H1 (cell line): ENCODE data around the gene PLN. TPM values are rescaled to one million over a fixed set of nuclear protein-coding genes. Genes with fewer than 3 reads are reported as not detected.

ENCODE experiments used
- CTCF ChIA-PET: fragments of 300-600 bp; sonication (Branson Sonifier 250); formaldehyde crosslinking; loops from one replicate; lab custom pipeline; 2021; ENCODE audit not compliant: partially characterized antibody; lab: Charles Lee
- POLR2A ChIA-PET: fragments of 300-600 bp; sonication (Branson Sonifier 250); formaldehyde crosslinking; loops from one replicate; lab custom pipeline; 2021; ENCODE audit warnings: inconsistent platforms; ENCODE audit not compliant: partially characterized antibody; lab: Charles Lee
- DNase-seq, 2 experiments: peaks; one replicate each; pipeline versions ENCODE4 v3.0.0 to v3.0.0-alpha.2; 2010 to 2022; ENCODE audit warnings: low spot score in 2 of 2, low read depth in 1 of 2, mixed read lengths in 1 of 2
- FAIRE-seq: peaks from 2 replicates; lab custom pipeline; 2011; peaks lifted over from hg19 to GRCh38; lab: Jason Lieb, UNC
- H2AFZ ChIP-seq: 2 replicates; pipeline ENCODE4 v1.8.1; 2012; ENCODE audit warnings: low read length, inconsistent platforms
- H2AK5ac ChIP-seq: 2 replicates; pipeline ENCODE4 v1.6.1; 2013; ENCODE audit warnings: low read depth, low read length
- H2BK120ac ChIP-seq: replicated peaks from 2 replicates; pipeline ENCODE3; 2013; ENCODE audit warnings: low read depth, low read length, inconsistent platforms
- H2BK12ac ChIP-seq: 2 replicates; pipeline ENCODE4 v1.6.1; 2013; ENCODE audit warnings: low read depth, low read length
- H2BK15ac ChIP-seq: 2 replicates; pipeline ENCODE4 v1.6.1; 2013; ENCODE audit warnings: low read length
- H2BK20ac ChIP-seq: 2 replicates; pipeline ENCODE4 v1.6.1; 2013; ENCODE audit warnings: low read length
- H2BK5ac ChIP-seq: 2 replicates; pipeline ENCODE4 v1.6.1; 2013; ENCODE audit warnings: low read depth, low read length
- H3K14ac ChIP-seq: 2 replicates; pipeline ENCODE4 v1.6.1; 2013; ENCODE audit warnings: inconsistent platforms; ENCODE audit not compliant: insufficient read length
- H3K18ac ChIP-seq: 2 replicates; pipeline ENCODE4 v1.6.1; 2013; ENCODE audit warnings: low read length; ENCODE audit errors: extremely low read depth
- H3K23ac ChIP-seq: 2 replicates; pipeline ENCODE4 v1.6.1; 2013; ENCODE audit warnings: inconsistent platforms; ENCODE audit not compliant: insufficient read length
- H3K23me2 ChIP-seq: 2 replicates; pipeline ENCODE4 v1.6.1; 2013; ENCODE audit warnings: low read depth, low read length
- H3K27ac ChIP-seq: 2 replicates; pipeline ENCODE4 v1.6.1; 2011; ENCODE audit warnings: low read depth, low read length, inconsistent platforms
- H3K27me3 ChIP-seq, 4 experiments: replicated peaks in 1 of 4; 1 replicate in 1 of 4; 2 replicates in 3 of 4; pipeline versions ENCODE4 v1.6.1 to v1.8.1; 2011 to 2013; ENCODE audit warnings: low read length in 3 of 4, mild to moderate bottlenecking in 3 of 4, inconsistent platforms in 2 of 4, mixed read lengths in 2 of 4, moderate library complexity in 1 of 4; ENCODE audit not compliant: control insufficient read depth in 3 of 4, insufficient read depth in 3 of 4; ENCODE audit errors: extremely low read depth in 1 of 4
- H3K36me3 ChIP-seq, 4 experiments: 2 replicates each; pipeline versions ENCODE4 v1.6.1 to v1.8.1; 2011 to 2013; ENCODE audit warnings: mild to moderate bottlenecking in 4 of 4, low read length in 3 of 4, moderate library complexity in 2 of 4, control low read depth in 1 of 4, inconsistent platforms in 1 of 4; ENCODE audit not compliant: insufficient read depth in 4 of 4, control insufficient read depth in 2 of 4
- H3K4ac ChIP-seq: replicated peaks from 2 replicates; pipeline ENCODE3; 2013; ENCODE audit warnings: low read length, low read depth, mixed read lengths, inconsistent platforms; ENCODE audit not compliant: insufficient read length
- H3K4me1 ChIP-seq, 4 experiments: replicated peaks in 1 of 4; 1 replicate in 1 of 4; 2 replicates in 3 of 4; pipeline versions ENCODE4 v1.6.1 to v1.8.1; 2011 to 2013; ENCODE audit warnings: low read length in 3 of 4, inconsistent platforms in 2 of 4, mixed read lengths in 1 of 4; ENCODE audit not compliant: insufficient read depth in 4 of 4, control insufficient read depth in 3 of 4
- H3K4me2 ChIP-seq, 2 experiments: 2 replicates each; pipeline versions ENCODE4 v1.6.1 to v1.8.1; 2011 to 2013; ENCODE audit warnings: low read depth in 2 of 2, low read length in 2 of 2, control low read depth in 1 of 2, inconsistent platforms in 1 of 2, mild to moderate bottlenecking in 1 of 2; ENCODE audit not compliant: insufficient read depth in 1 of 2
- H3K4me3 ChIP-seq, 4 experiments: fragments of 200-600, 300-600 bp in 1 of 4; sonication (generic), shearing (Covaris generic), sonication (Bioruptor Twin) in 1 of 4; 2 replicates each; pipeline versions ENCODE4 v1.5.1 to v1.8.1; 2011 to 2016; ENCODE audit warnings: low read length in 4 of 4, low read depth in 3 of 4, control low read depth in 2 of 4, inconsistent platforms in 2 of 4, mild to moderate bottlenecking in 2 of 4, mixed read lengths in 1 of 4, moderate library complexity in 1 of 4; ENCODE audit not compliant: insufficient read depth in 2 of 4; ENCODE audit errors: extremely low read depth in 1 of 4
- H3K56ac ChIP-seq: replicated peaks from 2 replicates; pipeline ENCODE3; 2013; ENCODE audit warnings: low read depth, mild to moderate bottlenecking, mixed read lengths, low read length, inconsistent platforms; ENCODE audit not compliant: insufficient read length
- H3K79me1 ChIP-seq: 2 replicates; pipeline ENCODE4 v1.6.1; 2013; ENCODE audit warnings: low read depth, low read length, control low read depth
- H3K79me2 ChIP-seq, 2 experiments: 2 replicates each; pipeline versions ENCODE4 v1.6.1 to v1.8.1; 2012 to 2013; ENCODE audit warnings: low read length in 2 of 2, mild to moderate bottlenecking in 2 of 2, inconsistent platforms in 1 of 2; ENCODE audit not compliant: insufficient read depth in 2 of 2, control insufficient read depth in 1 of 2
- H3K9ac ChIP-seq, 4 experiments: replicated peaks in 1 of 4; 1 replicate in 1 of 4; 2 replicates in 3 of 4; pipeline versions ENCODE4 v1.6.1 to v1.8.1; 2011 to 2013; ENCODE audit warnings: low read depth in 3 of 4, low read length in 3 of 4, control low read depth in 2 of 4, mild to moderate bottlenecking in 2 of 4, moderate library complexity in 2 of 4, inconsistent platforms in 1 of 4; ENCODE audit errors: extremely low read depth in 1 of 4
- H3K9me3 ChIP-seq, 2 experiments: 2 replicates each; pipeline versions ENCODE4 v1.6.1 to v1.8.1; 2012 to 2013; ENCODE audit warnings: mild to moderate bottlenecking in 2 of 2, moderate library complexity in 2 of 2, control low read depth in 1 of 2, inconsistent platforms in 1 of 2, low read depth in 1 of 2, low read length in 1 of 2, mixed read lengths in 1 of 2; ENCODE audit not compliant: insufficient read depth in 2 of 2
- H4K20me1 ChIP-seq, 2 experiments: replicated peaks in 1 of 2; 2 replicates each; pipeline versions ENCODE3 to v1.8.1; 2011 to 2013; ENCODE audit warnings: inconsistent platforms in 2 of 2, low read length in 2 of 2, mild to moderate bottlenecking in 1 of 2; ENCODE audit not compliant: insufficient read depth in 2 of 2, control insufficient read depth in 1 of 2
- H4K5ac ChIP-seq: 2 replicates; pipeline ENCODE4 v1.6.1; 2013; ENCODE audit warnings: low read length, low read depth, mixed read lengths, inconsistent platforms; ENCODE audit not compliant: insufficient read length
- H4K8ac ChIP-seq: 2 replicates; pipeline ENCODE4 v1.8.0; 2013; ENCODE audit warnings: mild to moderate bottlenecking, moderate library complexity, low read length, inconsistent platforms; ENCODE audit not compliant: insufficient read depth; ENCODE audit errors: extremely low read depth
- H4K91ac ChIP-seq: replicated peaks from 2 replicates; pipeline ENCODE3; 2013; ENCODE audit warnings: low read length, mixed read lengths, inconsistent platforms; ENCODE audit not compliant: insufficient read length
- ATF3 ChIP-seq: IDR thresholded peaks from 2 replicates; pipeline ENCODE4 v1.6.1; 2011; ENCODE audit warnings: low read depth, mild to moderate bottlenecking, low read length; ENCODE audit not compliant: insufficient read depth
- GTF2F1 ChIP-seq: IDR thresholded peaks from 2 replicates; pipeline ENCODE4 v1.6.1; 2012; ENCODE audit warnings: low read depth, low read length, improper control_type of control experiment, borderline replicate concordance
- WGBS, 2 experiments: shearing (Covaris generic) in 1 of 2; methylation state at CpG; one replicate each; pipeline versions ENCODE4 v1.1.6 to v1.1.7; 2013 to 2015; ENCODE audit warnings: low lambda C conversion rate in 2 of 2, mixed read lengths in 2 of 2, inconsistent platforms in 1 of 2, low coverage in 1 of 2, missing lambda C conversion rate in 1 of 2; ENCODE audit not compliant: insufficient replicate concordance in 2 of 2, insufficient coverage in 1 of 2, insufficient read length in 1 of 2; ENCODE audit errors: extremely low coverage in 1 of 2, missing lambda C conversion rate in 1 of 2; 5-methylcytosine and 5-hydroxymethylcytosine counted together
- polyA plus RNA-seq, 7 experiments: library from polyadenylated mRNA; depleted of rRNA in 3 of 7; stranded (reverse) in 5 of 7; unstranded in 2 of 7; fragments of >200 nt in 5 of 7; fragments of 200-250 nt in 2 of 7; gene quantifications; 1 replicate in 5 of 7; 2 replicates in 1 of 7; 4 replicates in 1 of 7; pipeline versions ENCODE4 v1.2.1 to v1.2.3, GENCODE V29; 2011 to 2013; ENCODE audit warnings: missing spikeins in 2 of 7, mixed read lengths in 2 of 7
- total RNA-seq: library from RNA; stranded (reverse); fragmentation: NEBNext Ultra II Directional; extraction: Animal tissue kit (Norgen Biotek cat#: 25700); gene quantifications from 2 replicates; pipeline ENCODE4 v1.2.1, GENCODE V29; 2021

Gene PLN
- total and polyA plus RNA-seq, 2 of the 8 experiments (the other 6 are each of a cell fraction or from before 2014, with no cell fraction given) = not detected

GRCh38 chr6:118581489-118581959 is 33.4 kb downstream of the PLN start:
- H2BK15ac ChIP-seq = no peak overlapping the region
- no peak overlapping the region for H3K4me3 ChIP-seq
- no peak overlapping the region for H4K5ac ChIP-seq
- no peak overlapping the region; a peak in 1 of 7 replicates for H3K9ac ChIP-seq
- 95% methylated on average over 5 of the region's 5 CpGs; no CpG with 5 or more reads in 1 of the 2 experiments for WGBS, 2 experiments
- no peak overlapping the region for H3K18ac ChIP-seq
- H4K91ac ChIP-seq = no peak overlapping the region
- DNase-seq (no peak), FAIRE-seq (no peak)
- H3K79me1 ChIP-seq = no peaks in the 10 kb centered on the region
- peaks cover 0 to 10% (median 0%) of the 10 kb centered on the region in 4 experiments; a peak in 1 of 7 replicates for H3K4me1 ChIP-seq
- H3K4ac ChIP-seq = no peak overlapping the region
- H4K8ac ChIP-seq = no peak overlapping the region
- H3K27me3 ChIP-seq = no peaks in the 10 kb centered on the region
- POLR2A ChIA-PET = no interaction called here
- H3K23me2 ChIP-seq = no peaks in the 10 kb centered on the region
- H3K23ac ChIP-seq = no peak overlapping the region
- no peak overlapping the region for H2BK120ac ChIP-seq
- H2AK5ac ChIP-seq = no peak overlapping the region
- H2BK12ac ChIP-seq = no peak overlapping the region
- no peak overlapping the region for H2BK20ac ChIP-seq
- no peak overlapping the region for H3K56ac ChIP-seq
- H3K9me3 ChIP-seq = no peaks in the 10 kb centered on the region
- H2BK5ac ChIP-seq = no peak overlapping the region
- H3K36me3 ChIP-seq = no peaks in the 10 kb centered on the region; a peak in 1 of 8 replicates
- H2AFZ ChIP-seq = no peak overlapping the region
- H4K20me1 ChIP-seq = peaks cover 0 to 2% of the 10 kb centered on the region in 2 experiments
- no peak overlapping the region for H3K4me2 ChIP-seq
- H3K79me2 ChIP-seq = no peaks in the 10 kb centered on the region
- no peak overlapping the region for H3K27ac ChIP-seq
- no peak overlapping the region for H3K14ac ChIP-seq
- CTCF ChIA-PET = interaction anchor here (0.8 to 4.1 kb wide), 23 partner anchors 9 to 603 kb away, joined by 3 to 48 read pairs (median 5); no protein-coding TSS in a partner anchor
- TF ChIP-seq ATF3 (no peak), GTF2F1 (no peak)
